K562 (cell line): ENCODE results near the gene DISP1.

Source experiments
- CTCF ChIP-seq, 3 experiments: IDR thresholded peaks in 2 of 3; conservative IDR thresholded peaks in 1 of 3; 2 replicates each; pipeline ENCODE4 v1.5.1; 2011 to 2012; ENCODE audit warnings: low read length in 3 of 3, mild to moderate bottlenecking in 3 of 3, control low read depth in 2 of 3, improper control_type of control experiment in 1 of 3, inconsistent platforms in 1 of 3, low read depth in 1 of 3, mixed read lengths in 1 of 3, moderate library complexity in 1 of 3; ENCODE audit not compliant: insufficient read depth in 2 of 3
- EZH2 ChIP-seq: IDR thresholded peaks from 2 replicates; pipeline ENCODE4 v1.6.1; 2012; ENCODE audit warnings: low read depth, mild to moderate bottlenecking, inconsistent platforms, low read length, borderline replicate concordance
- JUN ChIP-seq, 2 experiments: sonication (generic) in 1 of 2; formaldehyde crosslinking in 1 of 2; IDR thresholded peaks; 2 replicates each; pipeline versions ENCODE4 v1.6.1 to v1.8.0; 2012 to 2022; ENCODE audit warnings: borderline replicate concordance in 2 of 2, mild to moderate bottlenecking in 2 of 2, improper control_type of control experiment in 1 of 2, low read depth in 1 of 2, low read length in 1 of 2, missing genetic modification reagents in 1 of 2
- ZNF354B ChIP-seq: fragments of 250-450 bp; sonication (Bioruptor Pico); IDR thresholded peaks from 2 replicates; pipeline ENCODE4 v1.4.0; 2020
- TF ChIP-seq, protein P1 (sequence below): IDR thresholded peaks from 2 replicates; pipeline ENCODE4 v1.6.1; 2016; ENCODE audit warnings: missing genetic modification characterization, missing compliant biosample characterization
- TF ChIP-seq, protein P2 (sequence below): fragments of 250-450 bp; sonication (Bioruptor Pico); IDR thresholded peaks from 2 replicates; pipeline ENCODE4 v1.8.0; 2021; ENCODE audit warnings: mild to moderate bottlenecking, moderate library complexity

DNA sequence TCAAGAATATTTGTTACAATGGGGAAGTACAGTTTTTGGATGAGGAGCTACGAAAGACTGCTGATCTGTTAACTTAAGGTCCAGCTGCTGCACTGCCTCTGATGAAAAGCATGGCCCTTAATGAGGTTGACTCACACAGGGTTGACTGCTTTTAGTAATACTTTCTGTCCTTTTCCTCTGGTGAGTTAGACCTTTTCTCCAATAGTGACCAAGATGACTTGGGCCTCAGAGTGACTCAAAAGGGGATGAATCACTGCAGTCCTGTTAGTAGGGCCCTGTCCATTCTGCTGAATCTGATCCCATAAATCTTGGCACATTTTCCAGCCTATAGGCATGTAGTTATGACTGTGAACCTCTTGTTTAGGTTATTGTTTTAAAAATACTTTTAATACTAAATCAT, 2.7 kb downstream of the DISP1 start:
- TF ChIP-seq, protein P1, sequence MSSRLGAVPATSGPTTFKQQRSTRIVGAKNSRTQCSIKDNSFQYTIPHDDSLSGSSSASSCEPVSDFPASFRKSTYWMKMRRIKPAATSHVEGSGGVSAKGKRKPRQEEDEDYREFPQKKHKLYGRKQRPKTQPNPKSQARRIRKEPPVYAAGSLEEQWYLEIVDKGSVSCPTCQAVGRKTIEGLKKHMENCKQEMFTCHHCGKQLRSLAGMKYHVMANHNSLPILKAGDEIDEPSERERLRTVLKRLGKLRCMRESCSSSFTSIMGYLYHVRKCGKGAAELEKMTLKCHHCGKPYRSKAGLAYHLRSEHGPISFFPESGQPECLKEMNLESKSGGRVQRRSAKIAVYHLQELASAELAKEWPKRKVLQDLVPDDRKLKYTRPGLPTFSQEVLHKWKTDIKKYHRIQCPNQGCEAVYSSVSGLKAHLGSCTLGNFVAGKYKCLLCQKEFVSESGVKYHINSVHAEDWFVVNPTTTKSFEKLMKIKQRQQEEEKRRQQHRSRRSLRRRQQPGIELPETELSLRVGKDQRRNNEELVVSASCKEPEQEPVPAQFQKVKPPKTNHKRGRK (tag): no peak
- no peak for TF ChIP-seq CTCF (IDR thresholded peaks at IDR 0.05 in 2 of 3, conservative IDR thresholded peaks at IDR 0.05 in 1 of 3; ENCODE audit: insufficient read depth in 2 of 3, low read depth in 1 of 3, low read length in 3 of 3)
- no peak for TF ChIP-seq EZH2
- TF ChIP-seq, protein P2, sequence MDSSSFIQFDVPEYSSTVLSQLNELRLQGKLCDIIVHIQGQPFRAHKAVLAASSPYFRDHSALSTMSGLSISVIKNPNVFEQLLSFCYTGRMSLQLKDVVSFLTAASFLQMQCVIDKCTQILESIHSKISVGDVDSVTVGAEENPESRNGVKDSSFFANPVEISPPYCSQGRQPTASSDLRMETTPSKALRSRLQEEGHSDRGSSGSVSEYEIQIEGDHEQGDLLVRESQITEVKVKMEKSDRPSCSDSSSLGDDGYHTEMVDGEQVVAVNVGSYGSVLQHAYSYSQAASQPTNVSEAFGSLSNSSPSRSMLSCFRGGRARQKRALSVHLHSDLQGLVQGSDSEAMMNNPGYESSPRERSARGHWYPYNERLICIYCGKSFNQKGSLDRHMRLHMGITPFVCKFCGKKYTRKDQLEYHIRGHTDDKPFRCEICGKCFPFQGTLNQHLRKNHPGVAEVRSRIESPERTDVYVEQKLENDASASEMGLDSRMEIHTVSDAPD (CRISPR knock-in tag): no peak
- TF ChIP-seq ZNF354B (CRISPR knock-in tag): no peak
- no peak for TF ChIP-seq JUN (IDR thresholded peaks at IDR 0.05; ENCODE audit: borderline replicate concordance, low read depth, low read length)
- TF ChIP-seq JUN (CRISPR knock-in tag; IDR thresholded peaks at IDR 0.05; ENCODE audit: borderline replicate concordance): no peak
